Measurements from ENCODE around the gene ARHGAP24. TPM values are rescaled to one million over a fixed set of nuclear protein-coding genes. Genes with fewer than 3 reads are reported as not detected.
A peak's percentile ranks its signal among the peaks of the same experiment; 100 is the strongest.
"Not testable (repeated sequence)": the region's sequence is repeated elsewhere in the genome, so short reads cannot be mapped to it uniquely, and the experiment has no call there.

ARHGAP24 gene
- total and polyA plus RNA-seq, 2 donors (not counting 1 experiment from before 2014, with no cell fraction given): 48.4 to 141 TPM

DNA sequence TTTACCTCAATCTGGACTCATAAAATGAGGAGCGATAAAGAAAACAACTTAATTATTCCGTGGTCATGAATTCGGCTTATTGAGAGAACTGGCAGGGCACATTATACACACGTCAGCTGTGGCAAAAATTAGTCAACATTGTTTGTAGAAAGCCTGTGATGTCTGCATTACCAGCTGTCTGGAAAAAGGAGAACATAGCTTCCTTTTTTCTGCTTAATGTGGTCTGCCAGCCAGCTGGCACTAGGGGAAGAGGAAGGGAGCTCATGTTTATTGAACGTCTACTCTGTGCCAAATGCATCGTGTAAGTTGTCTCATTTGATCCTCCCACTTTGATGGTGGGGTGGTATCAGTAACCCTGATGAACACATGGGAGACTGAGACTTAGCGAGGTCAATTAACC lies 367.6 kb downstream of the ARHGAP24 start:
- Histone ChIP-seq H3K9ac (ENCODE audit: low read length) (no peak overlapping the region), H3K27ac (ENCODE audit: low read length in 2 of 2) (peak overlapping the region; percentile 25 to 35), H2AFZ (ENCODE audit: insufficient read depth, low read depth, low read length, poor library complexity, severe bottlenecking) (no peak overlapping the region), H4K20me1 (ENCODE audit: control insufficient read depth, insufficient read depth, low read length, poor library complexity, severe bottlenecking) (no peaks in the 10 kb centered on the region), H3K4me3 (ENCODE audit: control extremely low read depth in 1 of 5, extremely low read depth in 1 of 5, insufficient read depth in 1 of 5, low read depth in 2 of 5, low read length in 4 of 5) (no peak overlapping the region), H3K36me3 (replicated peaks in 1 of 2; ENCODE audit: control extremely low read depth in 1 of 2, control insufficient read depth in 1 of 2, extremely low read depth in 1 of 2, insufficient read depth in 2 of 2, low read length in 1 of 2) (peaks cover 3 to 4% of the 10 kb centered on the region in 2 experiments), H3K27me3 (replicated peaks in 1 of 4; ENCODE audit: control extremely low read depth in 1 of 4, control insufficient read depth in 3 of 4, insufficient read depth in 4 of 4, low read length in 3 of 4) (no peaks in the 10 kb centered on the region), H3K79me2 (ENCODE audit: control insufficient read depth, insufficient read depth, low read length) (peaks cover 19% of the 10 kb centered on the region), H3K9me3 (ENCODE audit: control extremely low read depth in 1 of 3, control insufficient read depth in 2 of 3, insufficient read depth in 1 of 3, low read length in 2 of 3) (no peaks in the 10 kb centered on the region), H3K4me1 (ENCODE audit: control insufficient read depth in 2 of 2, insufficient read depth in 2 of 2, low read length in 2 of 2) (peaks cover 10 to 13% of the 10 kb centered on the region in 2 donors), H3K4me2 (replicated peaks; ENCODE audit: low read depth, low read length, poor library complexity, severe bottlenecking) (peak overlapping the region; percentile 21)
- TF ChIP-seq EZH2 (IDR thresholded peaks at IDR 0.05; ENCODE audit: borderline replicate concordance, insufficient read depth, low read depth, low read length, poor library complexity, severe bottlenecking): no peak
- TF ChIP-seq CTCF (IDR thresholded peaks at IDR 0.05): no peak
- ATAC-seq (ENCODE audit: low read depth) (peak; percentile 93), DNase-seq (peak; percentile 57)
- H3K4me3 Mint-ChIP-seq: peak overlapping the region; percentile 68
- peak overlapping the region; percentile 86 for H3K27ac Mint-ChIP-seq
- WGBS (ENCODE audit: insufficient coverage): 25% methylated on average over 6 of the region's 7 CpGs
- H3K27me3 Mint-ChIP-seq: no peaks in the 10 kb centered on the region
- intact Hi-C loops (cut with micrococcal nuclease): loop anchor here (5.0 kb wide), 1 partner anchor 65 kb away; no protein-coding TSS in a partner anchor
- POLR2A ChIA-PET: no interaction called here
- no peaks in the 10 kb centered on the region for H3K9me3 Mint-ChIP-seq (ENCODE audit: insufficient read depth)
- CTCF ChIA-PET: no interaction called here
- peaks cover 27% of the 10 kb centered on the region for H3K4me1 Mint-ChIP-seq

GRCh38 chr4:85853740-85854139 lies 378.8 kb downstream of the ARHGAP24 start:
- H3K27ac Mint-ChIP-seq; H3K27me3 Mint-ChIP-seq; H3K79me2 ChIP-seq (ENCODE audit: control insufficient read depth, insufficient read depth, low read length); H3K9me3 ChIP-seq (ENCODE audit: control extremely low read depth in 1 of 3, control insufficient read depth in 2 of 3, insufficient read depth in 1 of 3, low read length in 2 of 3); H3K27ac ChIP-seq (ENCODE audit: low read length in 2 of 2); H3K4me2 ChIP-seq (replicated peaks; ENCODE audit: low read depth, low read length, poor library complexity, severe bottlenecking); H3K4me3 ChIP-seq (ENCODE audit: control extremely low read depth in 1 of 5, extremely low read depth in 1 of 5, insufficient read depth in 1 of 5, low read depth in 2 of 5, low read length in 4 of 5); POLR2A ChIA-PET; H4K20me1 ChIP-seq (ENCODE audit: control insufficient read depth, insufficient read depth, low read length, poor library complexity, severe bottlenecking); CTCF ChIA-PET; H3K4me3 Mint-ChIP-seq; H3K9ac ChIP-seq (ENCODE audit: low read length); H3K27me3 ChIP-seq (replicated peaks in 1 of 4; ENCODE audit: control extremely low read depth in 1 of 4, control insufficient read depth in 3 of 4, insufficient read depth in 4 of 4, low read length in 3 of 4); H2AFZ ChIP-seq (ENCODE audit: insufficient read depth, low read depth, low read length, poor library complexity, severe bottlenecking); H3K4me1 ChIP-seq (ENCODE audit: control insufficient read depth in 2 of 2, insufficient read depth in 2 of 2, low read length in 2 of 2); H3K9me3 Mint-ChIP-seq (ENCODE audit: insufficient read depth); intact Hi-C loops (cut with micrococcal nuclease); H3K4me1 Mint-ChIP-seq; DNase-seq; ATAC-seq (ENCODE audit: low read depth): not testable (repeated sequence)
- no CpG with 5 or more reads among the region's 6 CpGs for WGBS (ENCODE audit: insufficient coverage)
- peaks cover 3 to 10% of the 10 kb centered on the region in 2 experiments for H3K36me3 ChIP-seq (replicated peaks in 1 of 2; ENCODE audit: control extremely low read depth in 1 of 2, control insufficient read depth in 1 of 2, extremely low read depth in 1 of 2, insufficient read depth in 2 of 2, low read length in 1 of 2)
